Stimulated activated naive CD8-positive, alpha-beta T cell treated with anti-CD3 and anti-CD28 coated beads, Interleukin-15, Interleukin-2, amounts not matched to agents 100 ng/mL and 50 ng/mL, for 24 hours (primary cell): ENCODE results near the gene KRT85.
"Not testable (repeated sequence)": the region's sequence is repeated elsewhere in the genome, so short reads cannot be mapped to it uniquely, and the experiment has no call there.

Experiments used
- H3K27ac Mint-ChIP-seq: one replicate; pipeline ENCODE4 v1.8.0; 2021; ENCODE audit warnings: mild to moderate bottlenecking, mixed read lengths
- H3K27me3 Mint-ChIP-seq: one replicate; pipeline ENCODE4 v1.8.0; 2021; ENCODE audit warnings: mixed read lengths
- H3K36me3 Mint-ChIP-seq: one replicate; pipeline ENCODE4 v1.8.0; 2021; ENCODE audit warnings: low read depth, mixed read lengths
- H3K4me1 Mint-ChIP-seq: one replicate; pipeline ENCODE4 v1.8.0; 2021; ENCODE audit warnings: low read depth, mixed read lengths
- H3K4me3 Mint-ChIP-seq: one replicate; pipeline ENCODE4 v1.8.0; 2021; ENCODE audit warnings: mild to moderate bottlenecking, mixed read lengths
- H3K9me3 Mint-ChIP-seq: one replicate; pipeline ENCODE4 v1.8.0; 2021; ENCODE audit warnings: mixed read lengths

KRT85 gene

GRCh38 chr12:52351196-52352059 lies 15.9 kb downstream of the KRT85 start:
- Mint-ChIP-seq H3K4me1 (peaks cover 29% of the 10 kb centered on the region), H3K27ac (peak overlapping the region; percentile 64), H3K27me3 (peaks cover 15% of the 10 kb centered on the region), H3K4me3 (no peak overlapping the region), H3K9me3 (no peaks in the 10 kb centered on the region), H3K36me3 (no peaks in the 10 kb centered on the region)

- Mint-ChIP-seq H3K27ac (no peak overlapping the region), H3K9me3 (no peaks in the 10 kb centered on the region), H3K4me1 (peaks cover 29% of the 10 kb centered on the region), H3K36me3 (no peaks in the 10 kb centered on the region), H3K27me3 (peaks cover 15% of the 10 kb centered on the region), H3K4me3 (no peak overlapping the region)
These were observed 16.5 kb downstream of the KRT85 start for GRCh38 chr12:52350786-52351185.

GRCh38 chr12:52350021-52350620 lies 17.2 kb downstream of the KRT85 start:
- no peaks in the 10 kb centered on the region for H3K9me3 Mint-ChIP-seq
- H3K36me3 Mint-ChIP-seq, result no peaks in the 10 kb centered on the region
- no peak overlapping the region for H3K27ac Mint-ChIP-seq
- peaks cover 15% of the 10 kb centered on the region for H3K27me3 Mint-ChIP-seq
- no peak overlapping the region for H3K4me3 Mint-ChIP-seq
- H3K4me1 Mint-ChIP-seq, result peaks cover 29% of the 10 kb centered on the region

DNA sequence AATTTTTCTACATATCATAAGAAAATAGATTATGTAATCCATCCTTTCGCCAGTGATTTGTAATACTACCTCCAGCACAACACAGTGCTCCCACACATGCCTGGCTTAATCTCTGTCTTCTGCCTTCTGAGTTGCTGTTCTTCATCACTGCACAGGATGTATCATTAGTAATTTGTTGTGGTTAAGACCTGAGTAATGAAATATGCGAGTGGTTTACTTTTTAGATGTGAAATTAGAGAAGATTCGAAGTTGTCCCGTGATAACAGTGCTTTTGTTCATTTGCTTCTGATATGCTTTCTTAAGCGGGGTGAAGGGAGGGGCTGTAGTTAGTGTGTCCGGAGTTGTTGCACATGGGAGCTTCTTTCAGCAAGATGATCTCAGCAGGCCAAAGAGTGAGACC lies 18.1 kb downstream of the KRT85 start:
- Mint-ChIP-seq H3K9me3 (no peaks in the 10 kb centered on the region), H3K27ac (no peak overlapping the region), H3K27me3 (peaks cover 16% of the 10 kb centered on the region), H3K4me3 (no peak overlapping the region), H3K36me3 (no peaks in the 10 kb centered on the region), H3K4me1 (peaks cover 28% of the 10 kb centered on the region)

GRCh38 chr12:52347551-52348510 lies 19.4 kb downstream of the KRT85 start:
- Mint-ChIP-seq H3K4me3 (no peak overlapping the region), H3K36me3 (no peaks in the 10 kb centered on the region), H3K27ac (no peak overlapping the region), H3K9me3 (no peaks in the 10 kb centered on the region), H3K4me1 (peaks cover 20% of the 10 kb centered on the region), H3K27me3 (peaks cover 11% of the 10 kb centered on the region)

GRCh38 chr12:52347016-52347415 lies 20.3 kb downstream of the KRT85 start:
- H3K27ac Mint-ChIP-seq, result no peak overlapping the region
- H3K4me1 Mint-ChIP-seq, result peaks cover 12% of the 10 kb centered on the region
- no peaks in the 10 kb centered on the region for H3K9me3 Mint-ChIP-seq
- no peak overlapping the region for H3K4me3 Mint-ChIP-seq
- no peaks in the 10 kb centered on the region for H3K36me3 Mint-ChIP-seq
- peaks cover 11% of the 10 kb centered on the region for H3K27me3 Mint-ChIP-seq

DNA sequence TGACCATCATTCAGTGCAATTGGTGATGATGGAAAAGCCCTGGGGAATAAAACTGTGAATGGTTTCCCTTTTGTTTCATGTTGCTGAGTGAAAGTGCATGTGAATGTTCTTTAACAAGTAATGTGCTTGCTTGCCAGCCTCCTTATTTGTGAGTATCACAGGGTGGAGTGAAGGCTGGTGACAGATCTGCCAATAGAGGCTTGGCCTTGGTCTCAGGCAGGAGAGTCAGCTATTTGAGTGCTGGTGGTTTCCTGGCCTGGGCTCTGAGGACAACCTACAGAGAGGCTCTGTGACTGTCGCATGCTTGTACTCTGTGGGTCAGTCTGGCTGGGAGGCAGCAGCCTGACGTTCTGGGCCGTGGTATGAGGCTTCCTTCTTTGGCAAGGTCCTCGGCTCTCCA lies 20.7 kb downstream of the KRT85 start:
- Mint-ChIP-seq H3K4me1 (peaks cover 8% of the 10 kb centered on the region), H3K9me3 (no peaks in the 10 kb centered on the region), H3K27ac (no peak overlapping the region), H3K27me3 (peaks cover 7% of the 10 kb centered on the region), H3K4me3 (no peak overlapping the region), H3K36me3 (no peaks in the 10 kb centered on the region)

GRCh38 chr12:52345041-52345440 lies 22.2 kb downstream of the KRT85 start:
- not testable (repeated sequence) for H3K27me3 Mint-ChIP-seq, H3K36me3 Mint-ChIP-seq, H3K4me3 Mint-ChIP-seq, H3K27ac Mint-ChIP-seq, H3K4me1 Mint-ChIP-seq, H3K9me3 Mint-ChIP-seq

- no peaks in the 10 kb centered on the region for H3K4me1 Mint-ChIP-seq
- no peaks in the 10 kb centered on the region for H3K9me3 Mint-ChIP-seq
- peaks cover 3% of the 10 kb centered on the region for H3K27me3 Mint-ChIP-seq
- no peak overlapping the region for H3K4me3 Mint-ChIP-seq
- H3K36me3 Mint-ChIP-seq, result no peaks in the 10 kb centered on the region
- no peak overlapping the region for H3K27ac Mint-ChIP-seq
These were observed 23.2 kb downstream of the KRT85 start for GRCh38 chr12:52344111-52344510.

GRCh38 chr12:52343550-52343949 lies 23.7 kb downstream of the KRT85 start:
- H3K36me3 Mint-ChIP-seq, result no peaks in the 10 kb centered on the region
- H3K4me1 Mint-ChIP-seq, result no peaks in the 10 kb centered on the region
- H3K9me3 Mint-ChIP-seq, result no peaks in the 10 kb centered on the region
- H3K27ac Mint-ChIP-seq, result no peak overlapping the region
- H3K27me3 Mint-ChIP-seq, result peaks cover 9% of the 10 kb centered on the region
- H3K4me3 Mint-ChIP-seq, result no peak overlapping the region

DNA sequence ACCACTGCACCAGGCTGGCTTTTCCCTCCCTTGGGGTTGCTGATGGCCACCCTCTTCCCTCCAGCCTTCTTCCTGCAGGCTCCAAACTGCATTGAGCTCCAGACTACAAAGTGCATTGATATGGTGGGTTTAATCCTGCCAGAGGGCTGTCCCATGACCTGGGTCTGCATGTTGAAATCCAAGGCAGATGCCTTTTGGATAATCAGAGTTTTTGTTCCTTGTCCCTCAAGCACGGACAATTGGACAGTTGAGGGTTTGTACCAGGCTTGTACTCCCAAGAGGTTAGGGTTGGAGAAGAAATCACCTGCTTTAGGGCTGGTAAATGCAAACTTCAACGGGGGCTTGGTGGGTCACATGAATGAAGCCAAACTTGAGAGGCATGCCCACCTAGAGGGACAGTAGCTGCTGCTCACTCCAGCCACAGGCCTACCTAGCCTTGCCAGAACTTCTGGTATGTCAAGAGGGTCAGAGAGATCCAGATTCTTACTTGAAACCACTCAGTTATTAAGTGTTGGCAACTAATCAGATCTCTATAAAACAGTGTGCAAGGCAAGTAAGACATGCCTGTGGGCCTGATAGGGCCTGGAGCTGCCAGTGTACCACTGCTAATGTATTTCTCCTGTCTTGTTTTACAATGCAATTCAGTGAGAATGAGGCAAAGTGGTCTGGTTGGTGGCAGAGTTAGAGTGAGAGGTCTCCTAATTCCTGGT lies 24.3 kb downstream of the KRT85 start:
- no peaks in the 10 kb centered on the region for H3K4me1 Mint-ChIP-seq
- H3K36me3 Mint-ChIP-seq, result no peaks in the 10 kb centered on the region
- H3K27ac Mint-ChIP-seq, result no peak overlapping the region
- H3K27me3 Mint-ChIP-seq, result peaks cover 10% of the 10 kb centered on the region
- no peaks in the 10 kb centered on the region for H3K9me3 Mint-ChIP-seq
- H3K4me3 Mint-ChIP-seq, result no peak overlapping the region

DNA sequence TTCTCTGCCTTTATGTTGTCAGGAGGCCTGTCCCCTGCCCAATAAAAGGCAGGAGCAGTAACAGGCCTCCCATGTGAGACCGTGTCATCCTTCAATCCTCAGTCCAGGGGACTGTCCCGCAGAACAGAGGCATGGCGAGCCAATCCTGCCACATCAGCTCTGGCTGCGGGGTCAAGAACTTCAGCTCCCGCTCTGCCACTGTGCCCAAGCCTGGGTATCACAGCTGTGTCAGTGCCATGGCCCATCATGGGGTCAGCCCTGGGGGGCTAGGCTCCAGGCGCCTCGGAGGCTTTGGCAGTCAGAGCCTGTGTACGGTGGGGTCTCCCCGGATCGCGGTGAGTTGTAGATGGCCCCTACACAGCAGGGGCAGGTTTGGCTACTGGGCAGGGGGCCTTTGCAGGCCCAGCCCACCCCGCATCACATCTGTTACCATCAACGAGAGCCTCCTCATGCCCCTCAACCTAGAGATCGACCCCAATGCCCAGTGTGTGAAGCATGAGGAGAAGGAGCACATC lies 26.2 kb downstream of the KRT85 start:
- Mint-ChIP-seq H3K27ac (no peak overlapping the region), H3K27me3 (peaks cover 10% of the 10 kb centered on the region), H3K36me3 (no peaks in the 10 kb centered on the region), H3K4me3 (no peak overlapping the region), H3K4me1 (peaks cover 9% of the 10 kb centered on the region), H3K9me3 (no peaks in the 10 kb centered on the region)

GRCh38 chr12:52338241-52338960 lies 28.9 kb downstream of the KRT85 start:
- Mint-ChIP-seq H3K9me3 (no peaks in the 10 kb centered on the region), H3K27ac (no peak overlapping the region), H3K4me3 (no peak overlapping the region), H3K36me3 (no peaks in the 10 kb centered on the region), H3K27me3 (peaks cover 7% of the 10 kb centered on the region), H3K4me1 (peaks cover 9% of the 10 kb centered on the region)

DNA sequence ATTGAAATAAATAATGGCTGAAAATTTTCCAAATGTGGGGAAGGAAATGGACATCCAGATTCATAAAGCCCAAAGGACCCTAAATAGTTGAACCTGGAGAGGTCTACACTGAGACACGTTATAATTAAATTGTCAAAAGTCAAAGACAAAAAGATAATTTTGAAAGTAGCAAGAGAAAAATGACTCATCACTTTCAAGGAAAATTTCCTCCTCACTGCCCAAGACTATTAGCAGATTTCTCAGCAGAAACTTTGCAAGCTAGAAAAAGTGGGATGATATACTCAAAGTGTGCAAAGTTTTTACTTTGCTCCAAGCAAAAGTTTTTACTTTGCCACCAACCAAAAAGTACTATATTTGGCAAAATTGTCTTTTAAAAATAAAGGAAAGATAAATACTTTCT lies 30.2 kb downstream of the KRT85 start:
- peaks cover 7% of the 10 kb centered on the region for H3K27me3 Mint-ChIP-seq
- no peaks in the 10 kb centered on the region for H3K9me3 Mint-ChIP-seq
- no peak overlapping the region for H3K4me3 Mint-ChIP-seq
- H3K4me1 Mint-ChIP-seq, result peaks cover 9% of the 10 kb centered on the region
- no peak overlapping the region for H3K27ac Mint-ChIP-seq
- H3K36me3 Mint-ChIP-seq, result no peaks in the 10 kb centered on the region
